Esophagus muscularis mucosa (tissue), 4 donors: ENCODE results near the gene KRTAP16-1.

Experiments
- CTCF ChIP-seq, 3 experiments: fragments of 200-600 bp in 2 of 3; fragments of 450-650 bp in 1 of 3; sonication (generic) in 2 of 3; IDR thresholded peaks; one replicate each; pipeline ENCODE4 v1.5.1; 2017 to 2019; ENCODE audit warnings: antibody characterized with exemption in 3 of 3, mild to moderate bottlenecking in 2 of 3, moderate library complexity in 1 of 3
- EP300 ChIP-seq: sonication (generic); formaldehyde crosslinking; IDR thresholded peaks from one replicate; pipeline ENCODE4 v1.6.1; 2017; ENCODE audit warnings: antibody characterized with exemption
- POLR2A ChIP-seq: fragments of 450-650 bp; IDR thresholded peaks from one replicate; pipeline ENCODE4 v1.6.1; 2017; ENCODE audit warnings: antibody characterized with exemption, moderate library complexity, mild to moderate bottlenecking, low read depth
- POLR2AphosphoS5 ChIP-seq, 2 donors: sonication (generic); formaldehyde crosslinking; IDR thresholded peaks; one replicate each; pipeline ENCODE4 v1.6.1; 2017; ENCODE audit warnings: antibody characterized with exemption in 2 of 2

GRCh38 chr17:41345992-41346391 is 36.9 kb upstream of the KRTAP16-1 start:
- TF ChIP-seq POLR2A: no peak
- TF ChIP-seq CTCF (IDR thresholded peaks at IDR 0.05): no peak
- TF ChIP-seq POLR2AphosphoS5 (IDR thresholded peaks at IDR 0.05): no peak
- no peak for TF ChIP-seq EP300
